ENCODE results near the gene ANXA11. TPM values are rescaled to one million over a fixed set of nuclear protein-coding genes. Genes with fewer than 3 reads are reported as not detected.
A peak's percentile ranks its signal among the peaks of the same experiment; 100 is the strongest.

Gene ANXA11
- total RNA-seq, 6 experiments from 2014 or later = 253 to 361 (median 336) TPM

- peaks cover 77% of the 10 kb centered on the region for H3K36me3 Mint-ChIP-seq (ENCODE audit: low read depth)
These were observed 46.7 kb downstream of the ANXA11 start for GRCh38 chr10:80158598-80159127.

DNA sequence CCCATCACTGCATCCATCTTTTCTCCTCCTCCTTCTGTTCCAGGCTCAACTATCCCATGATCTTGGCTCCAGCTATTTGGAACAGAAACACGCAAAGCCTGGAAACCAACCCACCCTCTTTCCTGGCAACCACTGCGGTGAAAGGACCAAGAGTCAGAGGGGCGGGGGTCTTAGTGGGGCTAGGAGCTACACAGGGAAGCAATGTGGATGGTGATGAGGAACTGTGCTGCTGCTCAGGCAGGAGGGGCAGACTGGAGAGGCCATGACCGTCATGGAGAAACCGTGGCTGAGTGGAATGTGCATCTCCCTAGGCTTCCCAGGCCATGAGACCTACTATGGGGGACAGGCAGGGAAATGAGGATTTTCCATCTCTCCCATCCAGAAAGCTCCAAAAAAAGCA, 47.2 kb downstream of the ANXA11 start:
- Mint-ChIP-seq H3K9me3 (no peaks in the 10 kb centered on the region), H3K27me3 (ENCODE audit: insufficient read depth) (peaks cover 9% of the 10 kb centered on the region), H3K4me1 (ENCODE audit: low read depth) (peaks cover 98% of the 10 kb centered on the region), H3K36me3 (ENCODE audit: low read depth) (peaks cover 76% of the 10 kb centered on the region), H3K27ac (peak overlapping the region; percentile 93), H3K4me3 (peak overlapping the region; percentile 64; the same call in 1 of the 2 replicates)
- no peak for TF ChIP-seq CTCF (IDR thresholded peaks at IDR 0.05)
- DNase-seq = no peak

More at GRCh38 chr10:80158598-80159127, 46.7 kb downstream of the ANXA11 start:
- Mint-ChIP-seq H3K4me1 (ENCODE audit: low read depth) (peaks cover 100% of the 10 kb centered on the region), H3K27me3 (ENCODE audit: insufficient read depth) (peaks cover 9% of the 10 kb centered on the region), H3K9me3 (no peaks in the 10 kb centered on the region), H3K27ac (peak overlapping the region; percentile 93), H3K4me3 (peak overlapping the region; percentile 64)
- peak; percentile 98 for DNase-seq
- no peak for TF ChIP-seq CTCF (IDR thresholded peaks at IDR 0.05)

- peaks cover 75% of the 10 kb centered on the region for H3K36me3 Mint-ChIP-seq (ENCODE audit: low read depth)
- no peak overlapping the region for H3K4me3 Mint-ChIP-seq
- TF ChIP-seq CTCF (IDR thresholded peaks at IDR 0.05) = no peak
- H3K27ac Mint-ChIP-seq = peak overlapping the region; percentile 93
- no peaks in the 10 kb centered on the region for H3K9me3 Mint-ChIP-seq
- H3K4me1 Mint-ChIP-seq (ENCODE audit: low read depth) = peaks cover 92% of the 10 kb centered on the region
- H3K27me3 Mint-ChIP-seq (ENCODE audit: insufficient read depth) = peaks cover 9% of the 10 kb centered on the region
- no peak for DNase-seq
These were observed 47.8 kb downstream of the ANXA11 start for GRCh38 chr10:80157561-80157960.

DNA sequence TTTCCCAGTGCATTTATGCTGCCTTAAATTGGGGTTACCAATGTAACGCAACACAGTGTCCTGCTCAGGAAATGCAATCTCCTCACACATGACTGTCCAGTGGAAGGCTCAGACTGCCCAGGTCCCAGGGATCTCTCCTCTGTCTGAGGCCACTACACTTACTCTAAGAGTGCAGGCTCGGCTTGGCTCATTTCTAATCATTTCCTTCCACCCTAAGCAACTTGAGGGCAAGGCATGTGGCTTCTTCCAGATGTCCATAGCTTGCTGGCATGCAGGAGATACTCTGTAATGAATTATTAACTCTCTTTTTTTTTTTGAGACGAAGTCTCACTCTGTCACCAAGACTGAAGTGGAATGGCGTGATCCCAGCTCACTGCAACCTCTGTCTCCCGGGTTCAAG, 49.1 kb downstream of the ANXA11 start:
- peak overlapping the region; percentile 93 for H3K27ac Mint-ChIP-seq
- no peaks in the 10 kb centered on the region for H3K9me3 Mint-ChIP-seq
- peak overlapping the region; percentile 64 for H3K4me3 Mint-ChIP-seq
- no peak for TF ChIP-seq CTCF (IDR thresholded peaks at IDR 0.05)
- peaks cover 74% of the 10 kb centered on the region for H3K36me3 Mint-ChIP-seq (ENCODE audit: low read depth)
- DNase-seq = no peak
- H3K27me3 Mint-ChIP-seq (ENCODE audit: insufficient read depth) = peaks cover 9% of the 10 kb centered on the region
- peaks cover 79% of the 10 kb centered on the region for H3K4me1 Mint-ChIP-seq (ENCODE audit: low read depth)

- peaks cover 74% of the 10 kb centered on the region for H3K4me1 Mint-ChIP-seq (ENCODE audit: low read depth)
- H3K27ac Mint-ChIP-seq = peak overlapping the region; percentile 93
- TF ChIP-seq CTCF (IDR thresholded peaks at IDR 0.05) = no peak
- DNase-seq = no peak
- peak overlapping the region; percentile 64 for H3K4me3 Mint-ChIP-seq
- no peaks in the 10 kb centered on the region for H3K9me3 Mint-ChIP-seq
- peaks cover 74% of the 10 kb centered on the region for H3K36me3 Mint-ChIP-seq (ENCODE audit: low read depth)
- H3K27me3 Mint-ChIP-seq (ENCODE audit: insufficient read depth) = peaks cover 9% of the 10 kb centered on the region
These were observed 49.6 kb downstream of the ANXA11 start for GRCh38 chr10:80155696-80156215.

Data from HFFc6 (cell line).